ENCODE measurements around the gene WEE1. TPM values are rescaled to one million over a fixed set of nuclear protein-coding genes. Genes with fewer than 3 reads are reported as not detected.

WEE1 gene
- total and polyA plus RNA-seq, 7 donors: 4.2 to 58.6 (median 8.2) TPM

GRCh38 chr11:9625728-9626127 is 52.3 kb downstream of the WEE1 start:
- TF ChIP-seq CTCF (IDR thresholded peaks at IDR 0.05): no peak
- no peaks in the 10 kb centered on the region for H3K4me1 ChIP-seq
- H3K9me3 ChIP-seq: no peaks in the 10 kb centered on the region
- no peak overlapping the region for H3K27ac ChIP-seq
- no peaks in the 10 kb centered on the region for H3K36me3 ChIP-seq (ENCODE audit: insufficient read depth in 1 of 2, low read depth in 1 of 2)
- DNase-seq: no peak
- intact Hi-C loops (cut with DNase I): no loop called here
- no peak overlapping the region for H3K4me3 ChIP-seq
- no peaks in the 10 kb centered on the region for H3K27me3 ChIP-seq (ENCODE audit: insufficient read depth in 3 of 3, low read length in 2 of 3)
- WGBS, 3 donors: 59 to 70% (median 67%) methylated on average over 3 of the region's 3 CpGs
- no peak for ATAC-seq

DNA sequence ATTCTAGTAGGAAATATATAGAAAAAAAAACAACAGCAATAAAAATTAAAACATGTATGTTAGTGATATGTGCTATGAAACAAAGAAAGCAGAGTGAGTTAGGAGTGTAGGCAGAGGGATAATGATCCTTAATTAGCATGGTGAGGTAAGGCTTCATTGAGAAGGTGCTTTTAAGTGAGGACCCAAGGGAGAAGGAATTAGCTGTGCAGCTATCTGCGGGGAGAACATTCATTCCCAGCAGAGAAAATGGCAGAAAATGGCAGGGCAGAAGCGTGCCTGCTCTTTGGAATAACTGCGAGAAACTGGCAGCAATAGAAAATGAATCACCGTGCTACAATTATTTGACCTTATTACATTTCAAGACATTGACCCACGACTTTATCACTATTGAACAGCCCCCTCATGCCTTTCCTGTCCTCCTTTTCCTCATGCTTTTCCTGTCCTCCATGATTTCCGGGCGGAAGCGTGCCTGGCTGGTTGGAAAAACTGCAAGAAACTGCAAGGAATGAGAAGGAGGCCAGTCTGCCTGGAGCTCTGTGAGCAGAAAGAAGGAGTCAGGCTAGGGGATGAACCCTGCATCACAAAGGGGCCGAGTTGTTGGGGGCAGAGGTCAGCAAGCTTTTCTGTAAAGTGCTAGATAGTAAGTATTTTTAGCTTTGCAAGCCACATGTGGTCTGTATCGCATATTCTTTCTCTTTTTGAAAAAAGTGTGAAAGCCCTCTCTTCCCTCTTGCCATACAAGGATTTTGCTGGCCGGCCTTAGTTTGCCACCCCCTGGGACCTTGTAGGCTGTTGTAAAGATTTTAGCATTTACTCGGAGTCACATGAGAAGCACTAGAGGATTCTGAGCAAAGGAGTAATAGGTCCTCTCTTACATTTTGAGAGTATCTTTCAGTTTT is 53.3 kb downstream of the WEE1 start:
- ATAC-seq: peak in 2 of 4 donors; percentile 32 to 40
- Histone ChIP-seq H3K36me3 (ENCODE audit: insufficient read depth in 1 of 2, low read depth in 1 of 2) (no peaks in the 10 kb centered on the region), H3K27ac (no peak overlapping the region), H3K4me1 (no peaks in the 10 kb centered on the region), H3K9me3 (no peaks in the 10 kb centered on the region), H3K4me3 (no peak overlapping the region), H3K27me3 (ENCODE audit: insufficient read depth in 3 of 3, low read length in 2 of 3) (no peaks in the 10 kb centered on the region)
- DNase-seq: peak in 1 of 2 donors; percentile 58
- WGBS, 3 donors: 42 to 47% (median 43%) methylated on average over 12 of the region's 12 CpGs
- intact Hi-C loops (cut with DNase I): no loop called here
- no peak for TF ChIP-seq CTCF (IDR thresholded peaks at IDR 0.05)

GRCh38 chr11:9629064-9629463 is 55.6 kb downstream of the WEE1 start:
- no peak for TF ChIP-seq CTCF (IDR thresholded peaks at IDR 0.05)
- Histone ChIP-seq H3K36me3 (ENCODE audit: insufficient read depth in 1 of 2, low read depth in 1 of 2) (no peaks in the 10 kb centered on the region), H3K27me3 (ENCODE audit: insufficient read depth in 3 of 3, low read length in 2 of 3) (no peaks in the 10 kb centered on the region), H3K4me3 (no peak overlapping the region), H3K4me1 (no peaks in the 10 kb centered on the region), H3K27ac (no peak overlapping the region), H3K9me3 (peaks cover 7% of the 10 kb centered on the region)
- intact Hi-C loops (cut with DNase I): no loop called here
- WGBS, 3 donors: 82 to 89% (median 86%) methylated on average over 6 of the region's 6 CpGs
- ATAC-seq: no peak
- no peak for DNase-seq

GRCh38 chr11:9633679-9634078 is 60.2 kb downstream of the WEE1 start:
- Histone ChIP-seq H3K27me3 (ENCODE audit: insufficient read depth in 3 of 3, low read length in 2 of 3) (no peaks in the 10 kb centered on the region), H3K36me3 (ENCODE audit: insufficient read depth in 1 of 2, low read depth in 1 of 2) (no peaks in the 10 kb centered on the region), H3K4me1 (no peaks in the 10 kb centered on the region), H3K4me3 (no peak overlapping the region), H3K27ac (no peak overlapping the region), H3K9me3 (peaks cover 7% of the 10 kb centered on the region)
- no peak for ATAC-seq
- DNase-seq: no peak
- WGBS, 3 donors: 73 to 84% (median 77%) methylated on average over 2 of the region's 2 CpGs
- intact Hi-C loops (cut with DNase I): no loop called here
- no peak for TF ChIP-seq CTCF (IDR thresholded peaks at IDR 0.05)
